GM18951 (cell line): Measurements from ENCODE around the gene MYO1G.
A peak's percentile ranks its signal among the peaks of the same experiment; 100 is the strongest.
"Not testable (repeated sequence)": the region's sequence is repeated elsewhere in the genome, so short reads cannot be mapped to it uniquely, and the experiment has no call there.

Source experiments
- POLR2A ChIP-seq: IDR thresholded peaks from 4 replicates; pipeline ENCODE4 v1.6.1; 2011; ENCODE audit warnings: mild to moderate bottlenecking; ENCODE audit not compliant: insufficient read length, insufficient read depth; ENCODE audit errors: extremely low read depth
- in situ Hi-C: fragments of 300-500 bp; cut with MboI; formaldehyde crosslinking; loops from one replicate; pipeline ENCODE4 v1.12.0; 2022; ENCODE audit warnings: low sequenced_read_pairs, mixed read lengths, inconsistent platforms; ENCODE audit not compliant: unreplicated experiment

Gene MYO1G

DNA sequence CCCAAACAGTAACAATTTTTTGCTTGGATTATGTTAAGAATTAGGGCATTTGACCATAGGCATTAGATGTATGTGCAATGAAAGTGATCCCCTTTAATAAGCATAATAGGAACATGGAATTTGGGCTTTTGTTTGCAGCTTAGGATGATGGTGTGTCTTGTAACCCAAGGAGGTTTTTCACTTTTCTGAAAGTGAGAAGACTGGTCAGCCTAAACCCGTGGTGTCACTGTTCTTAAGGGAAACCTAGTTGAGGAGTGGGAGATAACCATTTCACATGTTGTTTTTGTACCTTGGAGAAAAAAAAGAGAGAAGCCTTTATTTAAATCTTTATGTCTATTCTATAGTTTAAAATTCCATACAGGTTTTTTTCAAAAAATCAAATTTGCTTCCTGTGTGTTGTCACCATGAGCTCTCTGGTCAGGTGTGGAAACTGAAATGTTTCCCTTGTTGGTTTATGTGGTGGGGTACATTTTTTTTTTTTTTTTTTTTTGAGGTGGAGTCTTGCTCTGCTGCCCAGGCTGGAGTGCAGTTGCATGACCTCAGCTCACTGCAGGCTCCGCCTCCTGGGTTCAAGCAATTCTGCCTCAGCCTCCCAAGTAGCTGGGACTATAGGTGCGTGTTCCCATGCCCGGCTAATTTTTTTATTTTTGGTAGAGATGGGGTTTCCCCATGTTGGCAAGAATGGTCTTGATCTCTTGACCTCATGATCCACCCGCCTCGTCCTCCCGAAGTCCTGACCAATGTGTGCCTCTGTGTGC lies 28.9 kb upstream of the MYO1G start:
- in situ Hi-C loops = no loop called here
- TF ChIP-seq POLR2A = no peak

DNA sequence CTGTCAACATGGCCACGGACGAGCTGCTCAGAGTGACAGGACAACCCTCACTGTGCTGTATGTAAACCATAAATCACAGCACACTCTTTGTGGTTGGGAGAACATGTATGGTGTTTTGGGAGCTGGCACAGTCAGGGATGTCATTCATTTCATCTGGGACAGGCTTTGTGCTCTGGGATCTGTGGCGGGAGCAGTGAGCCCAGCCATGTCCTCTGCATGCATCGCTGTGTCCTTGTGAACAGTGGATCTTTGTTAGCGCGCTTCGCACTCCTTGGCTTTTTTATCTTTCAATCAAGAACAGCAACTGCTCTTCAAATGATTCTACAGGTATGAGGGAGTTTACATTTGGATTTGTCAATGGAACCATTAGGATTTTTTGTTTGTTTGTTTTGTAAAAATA lies 28.3 kb upstream of the MYO1G start:
- no peak for TF ChIP-seq POLR2A
- in situ Hi-C loops = no loop called here

DNA sequence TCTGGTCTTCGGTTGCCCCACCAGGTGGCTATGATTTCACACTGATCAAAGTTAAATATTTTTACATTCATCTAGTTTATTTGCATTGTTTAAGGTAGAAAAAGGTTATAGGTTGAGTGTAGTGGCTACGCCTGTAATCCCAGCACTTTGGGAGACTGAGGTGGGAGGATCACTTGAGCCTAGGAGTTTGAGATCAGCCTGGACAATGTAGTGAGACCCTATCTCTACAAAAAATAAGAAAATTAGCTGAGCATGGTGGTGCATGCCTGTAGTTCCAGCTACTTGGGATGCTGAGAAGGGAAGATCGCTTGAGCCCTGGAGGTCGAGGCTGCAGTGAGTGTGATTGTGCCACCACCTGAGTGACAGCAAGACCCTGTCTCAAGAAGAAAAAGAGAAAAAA lies 25.0 kb upstream of the MYO1G start:
- TF ChIP-seq POLR2A = no peak
- in situ Hi-C loops = no loop called here

DNA sequence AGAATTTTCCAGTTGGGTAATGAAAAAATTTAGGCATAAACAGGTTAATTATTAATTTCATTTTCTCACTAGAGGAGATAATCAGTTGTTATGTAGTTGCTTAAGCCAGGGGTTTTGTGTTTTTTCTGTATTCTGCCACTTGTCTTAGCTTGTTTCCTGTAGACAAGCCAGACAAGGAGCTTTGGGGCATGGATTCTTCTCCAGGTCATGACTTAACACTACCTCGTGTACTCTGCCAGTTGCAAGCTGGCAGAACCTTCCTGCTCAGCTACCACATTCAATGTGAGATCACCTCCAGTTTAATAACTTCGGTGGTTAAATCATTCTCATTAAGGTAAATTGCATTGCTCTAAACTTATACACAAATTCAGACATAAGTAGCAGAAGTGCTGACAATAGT lies 23.0 kb upstream of the MYO1G start:
- in situ Hi-C loops = no loop called here

DNA sequence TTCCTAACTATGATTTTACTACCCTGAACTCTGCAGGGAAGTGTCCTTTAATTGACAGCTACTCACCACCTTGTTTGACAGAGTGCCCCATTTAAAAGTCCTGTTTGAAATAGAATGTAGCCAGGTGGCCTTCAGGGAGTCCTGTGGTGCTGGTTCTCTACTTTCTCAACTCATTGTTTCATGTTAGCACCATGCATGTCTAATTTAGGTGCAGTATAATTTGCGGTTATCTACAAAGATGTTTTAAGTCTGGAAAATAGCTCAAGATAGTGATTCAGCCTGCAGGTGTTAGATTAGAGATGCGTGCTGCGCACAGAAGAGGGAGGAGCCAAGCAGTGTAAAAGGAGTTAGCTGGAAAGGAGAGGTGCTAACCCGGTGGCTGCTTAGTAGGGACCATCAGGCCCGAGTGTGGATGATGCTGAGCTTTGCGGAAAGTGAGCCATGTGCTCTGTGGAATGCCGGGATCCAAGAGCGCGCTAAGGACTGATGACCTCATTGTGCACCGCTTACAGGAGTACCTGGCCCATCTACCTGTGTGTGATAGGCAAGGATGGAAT lies 22.4 kb upstream of the MYO1G start:
- in situ Hi-C loops = no loop called here
- TF ChIP-seq POLR2A = no peak

More for the DNA sequence above, 23.0 kb upstream of the MYO1G start:
- TF ChIP-seq POLR2A = no peak

DNA sequence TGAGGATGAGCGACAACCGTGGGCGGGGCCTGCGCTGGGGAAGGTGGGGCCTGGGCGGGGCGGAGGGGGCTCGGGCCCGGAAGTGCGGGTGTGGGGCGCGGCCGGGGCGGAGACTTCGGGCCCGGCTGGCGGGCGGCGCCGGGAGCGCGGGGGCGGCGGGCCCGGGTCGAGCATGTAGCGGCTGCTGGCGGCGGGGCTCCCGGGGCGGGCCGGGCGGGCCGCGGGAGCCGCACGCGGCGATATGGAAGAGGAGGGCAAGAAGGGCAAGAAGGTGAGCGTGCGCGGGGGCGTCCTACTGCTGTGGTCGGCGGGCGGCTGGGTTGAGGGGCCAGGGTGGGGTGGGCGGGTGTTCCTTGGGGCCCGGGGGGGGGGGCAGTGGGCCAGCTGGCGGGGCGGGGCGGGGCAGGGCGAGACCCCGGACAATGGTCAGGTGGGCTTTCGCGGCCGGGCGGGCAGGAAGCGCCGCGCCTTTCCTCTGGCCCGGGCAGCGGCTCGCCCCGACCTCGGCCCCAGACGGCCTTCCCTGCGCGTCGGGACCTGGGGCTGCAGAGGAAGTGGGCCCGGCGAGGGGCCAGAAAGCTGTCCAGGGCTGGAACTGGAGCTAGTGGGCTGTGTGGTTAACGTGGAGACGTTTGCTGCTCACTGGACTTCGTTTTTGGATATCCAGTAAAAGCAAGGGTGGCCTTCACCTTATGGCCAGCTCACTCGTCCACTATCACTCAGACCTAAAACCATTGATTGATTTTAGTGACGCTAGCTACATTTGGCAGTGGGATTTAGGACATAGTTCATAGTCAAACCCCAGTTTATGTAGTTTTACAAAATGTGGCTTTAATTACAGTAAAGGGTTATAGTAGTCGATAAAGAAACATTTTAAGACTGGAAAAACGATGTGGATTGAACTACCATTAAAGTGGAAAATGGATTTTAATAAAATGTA lies 21.5 kb upstream of the MYO1G start, which contains the start of gene CCM2:
TSS of gene CCM2 (plus strand) at position 109 of the 940 bp plus-strand sequence. CDS start at position 242, 133 bp downstream.
- TF ChIP-seq POLR2A = peak; percentile 52
- in situ Hi-C loops = no loop called here

DNA sequence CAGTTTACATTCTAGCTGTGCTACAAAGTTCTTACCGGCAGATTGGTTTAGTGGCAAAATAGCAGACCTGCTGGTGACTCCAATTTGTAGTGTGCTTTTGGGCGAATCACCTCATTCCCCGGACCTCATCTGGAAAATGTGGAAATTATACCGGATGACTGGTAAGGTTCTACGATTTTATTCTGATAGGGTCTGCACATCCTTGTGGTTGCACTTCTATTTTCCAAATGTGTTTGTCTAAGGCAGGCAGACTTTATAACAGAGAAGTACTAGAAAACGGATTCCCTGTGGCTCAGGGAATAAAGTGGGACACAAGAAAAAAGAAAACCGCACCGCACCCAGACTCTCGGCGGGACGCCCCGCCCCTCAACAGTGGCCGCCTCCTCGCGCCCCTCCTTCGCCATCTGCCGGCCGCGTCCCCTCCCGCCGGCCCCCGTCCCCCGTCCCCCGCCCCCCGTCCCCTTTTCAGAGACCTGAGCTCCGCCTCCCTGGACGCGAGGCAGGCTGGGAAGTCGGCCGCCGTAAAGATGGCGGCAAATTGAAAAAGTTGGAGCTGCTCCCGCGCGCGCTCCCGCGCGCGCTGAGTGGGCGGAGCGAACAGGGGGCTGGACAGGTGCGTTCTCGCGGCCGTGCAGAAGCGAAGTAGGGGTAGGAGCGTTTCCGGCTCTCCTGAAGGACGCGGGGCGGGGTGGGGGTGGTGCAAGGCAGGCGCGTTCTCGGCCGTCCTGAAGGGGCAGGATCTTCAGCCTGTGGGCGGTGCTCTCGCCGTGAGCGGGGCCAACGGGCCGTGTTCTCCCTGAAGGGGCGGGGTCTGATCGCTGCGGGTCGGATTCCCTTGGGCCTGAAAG lies 20.7 kb upstream of the MYO1G start:
- in situ Hi-C loops = no loop called here
- TF ChIP-seq POLR2A = peak; percentile 52

DNA sequence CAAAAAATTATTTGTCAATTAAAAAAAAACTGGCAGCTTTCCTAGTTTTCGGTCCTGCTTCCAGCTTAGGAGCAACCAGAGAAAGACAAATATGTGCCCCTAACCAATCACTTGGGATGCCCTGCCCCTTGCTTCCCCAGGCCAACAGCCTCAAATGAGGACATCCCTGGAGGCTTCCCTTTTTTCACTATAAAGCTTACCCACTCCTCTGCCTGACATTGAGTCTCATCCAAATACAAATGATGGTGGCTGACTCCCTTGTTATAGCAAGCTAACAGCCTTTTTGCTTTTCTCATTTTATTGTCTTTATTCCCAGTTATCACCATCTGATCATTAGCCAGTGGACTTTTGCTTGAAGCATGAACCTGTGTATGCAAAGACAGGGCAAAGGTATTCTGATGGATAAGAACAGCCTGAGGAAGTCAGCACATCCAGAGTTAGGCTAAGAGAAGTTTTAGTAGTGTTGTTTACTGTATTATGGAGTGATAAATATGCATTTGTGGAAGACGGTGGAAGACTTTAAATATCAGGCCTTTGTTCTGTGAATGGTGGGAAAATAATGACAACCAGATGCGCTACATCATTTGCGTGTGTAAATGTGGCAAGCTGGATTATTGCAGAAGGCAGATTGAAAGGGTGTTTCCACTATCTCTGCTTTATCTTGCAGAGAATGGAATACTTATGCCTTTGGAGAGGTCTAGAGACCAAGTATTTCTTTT lies 19.5 kb upstream of the MYO1G start:
- TF ChIP-seq POLR2A = no peak
- in situ Hi-C loops = no loop called here

DNA sequence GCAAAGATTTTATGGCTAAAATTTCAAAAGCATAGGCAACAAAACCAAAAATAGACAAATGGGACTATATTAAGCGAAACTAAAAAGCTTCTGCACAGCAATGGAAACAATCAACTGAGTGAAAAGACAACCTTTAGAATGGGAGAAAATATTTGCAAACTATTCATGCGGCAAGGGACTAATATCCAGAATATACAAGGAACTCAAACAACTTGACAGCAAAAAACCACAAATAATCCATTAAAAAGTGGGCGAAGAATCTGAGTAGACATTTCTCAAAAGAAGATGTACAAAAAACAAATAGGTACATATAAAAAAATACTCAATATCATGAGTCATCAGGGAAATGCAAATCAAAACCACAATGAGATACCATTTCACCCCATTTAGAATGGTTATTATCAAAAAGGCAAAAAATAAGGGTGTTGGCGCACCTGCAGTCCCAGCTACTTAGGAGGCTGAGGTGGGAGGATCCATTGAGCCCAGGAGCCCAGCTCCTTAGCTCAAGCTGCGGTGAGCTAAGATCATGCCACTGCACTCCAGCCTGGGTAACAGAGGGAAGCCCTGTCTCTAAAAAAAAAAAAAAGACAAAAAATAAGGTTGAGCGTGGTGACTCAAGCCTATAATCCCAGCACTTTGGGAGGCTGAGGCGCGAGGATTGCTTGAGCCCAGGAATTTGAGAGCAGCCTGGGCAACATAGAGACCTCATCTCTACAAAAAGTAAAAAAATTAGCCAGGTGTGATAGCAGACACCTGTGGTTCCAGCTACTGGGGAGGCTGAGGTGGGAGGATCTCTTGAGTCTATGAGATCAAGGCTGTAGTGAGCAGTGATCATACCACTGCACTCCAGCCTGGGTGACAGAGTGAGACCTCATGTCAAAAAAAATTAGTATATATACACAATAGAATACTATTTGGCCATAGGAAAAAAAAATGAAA lies 17.0 kb upstream of the MYO1G start:
- peak; percentile 29 for TF ChIP-seq POLR2A
- in situ Hi-C loops = no loop called here

DNA sequence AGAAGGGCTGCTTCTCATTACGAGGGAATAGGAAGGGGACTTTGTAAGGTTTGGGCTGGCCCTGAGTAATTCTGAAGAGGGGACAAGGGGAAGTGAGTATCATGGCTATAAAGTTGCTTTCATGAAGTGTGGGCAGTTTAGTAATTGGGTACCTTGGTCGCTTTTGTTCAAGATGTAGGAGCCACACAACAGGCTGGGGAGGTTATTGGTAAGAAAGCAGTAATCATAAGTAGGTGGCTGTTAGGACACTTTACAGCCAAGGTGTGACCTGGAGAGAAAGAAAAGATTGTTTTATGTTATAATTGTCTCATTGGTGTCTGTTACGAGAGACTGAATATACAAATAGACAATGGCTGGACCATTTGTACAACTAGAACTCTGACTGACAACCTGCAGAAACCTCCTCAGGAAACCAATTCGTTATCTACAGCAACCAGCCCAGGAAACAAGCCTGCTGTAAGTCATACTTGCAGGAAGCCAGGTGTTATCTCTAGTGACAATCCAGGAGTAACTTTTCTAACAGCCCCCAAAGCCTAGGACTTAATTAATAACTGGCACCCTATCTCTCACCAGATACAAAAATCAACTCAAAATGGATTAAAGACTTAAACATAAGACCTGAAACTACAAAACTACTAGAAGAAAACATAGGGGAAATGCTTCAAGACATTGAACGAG lies 16.2 kb upstream of the MYO1G start:
- no peak for TF ChIP-seq POLR2A
- in situ Hi-C loops = no loop called here

DNA sequence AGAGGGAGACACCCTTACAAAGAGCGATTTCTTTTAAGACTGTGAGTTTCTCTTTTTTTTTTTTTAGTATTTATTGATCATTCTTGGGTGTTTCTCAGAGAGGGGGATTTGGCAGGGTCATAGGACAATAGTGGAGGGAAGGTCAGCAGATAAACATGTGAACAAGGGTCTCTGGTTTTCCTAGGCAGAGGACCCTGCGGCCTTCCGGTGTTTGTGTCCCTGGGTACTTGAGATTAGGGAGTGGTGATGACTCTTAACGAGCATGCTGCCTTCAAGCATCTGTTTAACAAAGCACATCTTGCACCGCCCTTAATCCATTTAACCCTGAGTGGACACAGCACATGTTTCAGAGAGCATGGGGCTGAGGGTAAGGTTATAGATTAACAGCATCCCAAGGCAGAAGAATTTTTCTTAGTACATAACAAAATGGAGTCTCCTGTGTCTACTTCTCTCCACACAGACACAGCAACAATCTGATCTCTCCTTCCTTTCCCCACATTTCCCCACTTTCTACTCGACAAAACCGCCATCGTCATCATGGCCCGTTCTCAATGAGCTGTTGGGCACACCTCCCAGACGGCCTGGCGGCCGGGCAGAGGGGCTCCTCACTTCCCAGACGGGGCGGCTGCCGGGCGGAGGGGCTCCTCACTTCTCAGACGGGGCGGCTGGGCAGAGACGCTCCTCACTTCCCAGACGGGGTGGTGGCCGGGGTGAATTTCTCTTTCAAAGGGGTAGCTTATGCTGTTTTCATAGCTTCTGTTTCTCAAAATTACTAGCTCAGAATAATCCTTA lies 13.4 kb upstream of the MYO1G start:
- in situ Hi-C loops = not testable (repeated sequence)
